Activated T-cell treated with anti-CD3 and anti-CD28 coated beads for 1 hour (primary cell): ENCODE measurements around the gene BUD31.
"Not testable (repeated sequence)": the region's sequence is repeated elsewhere in the genome, so short reads cannot be mapped to it uniquely, and the experiment has no call there.

Source experiments
- DNase-seq: peaks from one replicate; pipeline ENCODE4 v3.0.0-alpha.2; 2020; ENCODE audit warnings: low read depth

Gene BUD31

GRCh38 chr7:99399597-99399996, 9.2 kb upstream of the BUD31 start:
- DNase-seq = no peak

- no peak for DNase-seq
These were observed 5.9 kb upstream of the BUD31 start for GRCh38 chr7:99402854-99403253.

DNA sequence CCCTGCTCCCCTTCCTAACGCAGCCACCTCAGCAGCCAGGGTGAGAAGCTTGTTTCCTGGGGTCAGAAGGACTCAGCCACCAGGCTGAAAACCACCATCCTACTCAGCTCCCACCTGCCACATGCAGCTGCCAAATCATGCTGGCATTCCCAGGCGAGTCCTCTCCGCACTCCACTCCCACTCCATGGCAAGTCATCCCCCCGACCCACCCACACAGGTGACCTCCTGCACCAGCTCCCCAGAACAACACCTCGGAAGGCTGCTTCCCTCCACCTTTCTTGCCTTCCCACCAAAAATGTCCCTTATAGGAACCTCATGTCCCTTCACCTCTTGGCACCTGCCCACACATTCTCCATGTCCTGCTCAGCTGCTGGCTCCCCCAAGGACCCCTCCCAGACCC, 5.0 kb upstream of the BUD31 start:
- no peak for DNase-seq

GRCh38 chr7:99404235-99404976, 4.4 kb upstream of the BUD31 start:
- no peak for DNase-seq

DNA sequence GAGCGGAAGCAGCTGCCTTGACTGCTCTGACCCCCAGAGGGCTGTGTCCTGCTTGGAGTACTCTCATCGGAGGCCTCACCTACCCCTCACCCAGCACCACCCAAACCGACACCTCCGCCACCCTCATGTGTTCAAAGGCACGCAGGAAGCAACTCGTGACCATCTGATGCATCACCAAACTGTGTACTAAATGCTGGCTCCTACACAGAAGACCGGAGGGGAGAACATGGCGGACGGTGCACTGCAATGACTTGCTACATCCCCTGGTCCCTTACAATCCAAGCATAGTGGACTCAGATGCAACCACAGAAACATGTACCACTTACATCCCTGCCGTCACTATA, 3.8 kb upstream of the BUD31 start:
- no peak for DNase-seq

GRCh38 chr7:99406557-99406956, 2.2 kb upstream of the BUD31 start:
- no peak for DNase-seq

DNA sequence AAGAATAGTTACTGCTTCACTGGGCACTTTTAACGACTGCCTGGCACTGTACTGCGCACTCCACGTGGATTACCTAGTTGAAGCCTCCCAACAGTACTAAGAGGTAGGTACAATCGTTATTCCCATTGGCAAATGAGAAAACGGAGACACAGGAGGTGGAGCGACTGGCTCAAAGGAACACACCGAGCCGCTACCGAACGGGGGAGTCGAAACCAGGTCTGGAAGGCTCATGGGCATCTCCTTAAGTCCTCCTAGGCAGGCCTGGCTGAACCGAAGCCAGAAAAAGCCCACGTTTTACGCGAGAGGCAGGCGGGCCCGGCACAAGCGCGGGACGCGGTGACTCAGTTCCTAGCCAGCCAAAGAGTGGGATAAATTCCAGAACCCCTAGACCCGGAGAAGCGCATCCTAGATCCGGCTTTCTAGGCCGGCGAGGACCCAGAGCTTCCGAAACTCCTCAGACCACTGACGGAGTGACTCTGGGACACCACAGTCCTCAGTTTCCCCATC, 844 bp upstream of the BUD31 start:
- DNase-seq = no peak

GRCh38 chr7:99409192-99409572, 413 bp downstream of the BUD31 start:
- DNase-seq = no peak

DNA sequence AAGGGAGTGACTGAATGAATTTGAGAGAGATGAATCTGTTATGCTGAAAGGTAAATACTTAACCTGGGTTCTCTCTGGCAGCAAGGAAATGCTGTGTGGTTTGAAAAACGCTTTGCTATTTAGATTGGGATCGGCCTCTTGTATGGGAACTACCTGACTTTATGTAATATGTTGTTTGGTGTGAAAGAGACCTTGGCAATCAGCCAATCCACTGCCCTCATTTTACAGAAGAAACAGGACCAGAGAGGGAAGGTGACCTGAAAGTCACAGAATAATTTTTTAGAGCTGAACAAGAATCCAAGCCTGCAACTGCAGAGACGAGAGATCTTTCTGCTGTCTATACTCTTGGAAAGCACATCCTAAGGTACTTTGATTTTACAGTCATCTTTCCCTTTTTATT, 1.0 kb downstream of the BUD31 start:
- DNase-seq = no peak

DNA sequence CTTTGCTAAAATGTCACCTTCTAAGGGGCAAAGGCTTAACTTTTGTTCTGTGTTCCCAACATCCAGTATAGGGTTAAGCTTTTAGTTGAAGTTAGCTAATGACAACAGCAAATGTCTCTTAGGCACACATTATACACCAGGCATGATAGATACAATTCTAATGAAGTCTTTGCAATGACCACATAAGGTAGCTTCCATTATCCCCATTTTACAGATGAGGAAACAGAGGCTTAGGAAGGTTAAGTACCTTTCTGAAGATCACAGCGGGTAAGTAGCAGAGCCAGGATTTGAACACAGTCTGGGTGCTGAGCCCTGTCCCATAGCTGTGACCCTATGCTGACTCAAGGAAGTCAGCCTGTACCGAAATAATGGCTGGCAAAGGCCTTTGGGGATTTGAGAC, 1.9 kb downstream of the BUD31 start:
- DNase-seq = no peak

DNA sequence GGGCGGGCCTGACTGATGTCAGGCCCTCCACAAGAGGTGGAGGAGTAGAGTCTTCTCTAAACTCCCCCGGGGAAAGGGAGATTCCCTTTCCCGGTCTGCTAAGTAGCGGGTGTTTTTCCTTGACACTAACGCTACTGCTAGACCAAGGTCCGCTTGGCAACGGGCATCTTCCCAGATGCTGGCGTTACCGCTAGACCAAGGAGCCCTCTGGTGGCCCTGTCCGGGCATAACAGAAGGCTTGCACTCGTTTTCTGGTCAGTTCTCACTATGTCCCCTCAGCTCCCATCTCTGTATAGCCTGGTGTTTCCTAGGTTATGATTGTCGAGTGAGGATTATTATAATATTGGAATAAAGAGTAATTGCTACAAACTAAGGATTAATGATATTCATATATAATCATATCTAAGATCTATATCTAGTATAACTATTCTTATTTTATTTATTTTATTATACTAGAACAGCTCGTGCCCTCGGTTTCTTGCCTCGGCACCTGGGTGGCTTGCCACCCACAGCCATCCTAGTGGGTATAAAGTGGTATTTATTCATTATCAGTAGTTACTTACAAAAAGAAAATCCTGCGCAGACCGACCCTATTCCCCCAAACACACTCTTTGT, 6.9 kb downstream of the BUD31 start:
- not testable (repeated sequence) for DNase-seq

DNA sequence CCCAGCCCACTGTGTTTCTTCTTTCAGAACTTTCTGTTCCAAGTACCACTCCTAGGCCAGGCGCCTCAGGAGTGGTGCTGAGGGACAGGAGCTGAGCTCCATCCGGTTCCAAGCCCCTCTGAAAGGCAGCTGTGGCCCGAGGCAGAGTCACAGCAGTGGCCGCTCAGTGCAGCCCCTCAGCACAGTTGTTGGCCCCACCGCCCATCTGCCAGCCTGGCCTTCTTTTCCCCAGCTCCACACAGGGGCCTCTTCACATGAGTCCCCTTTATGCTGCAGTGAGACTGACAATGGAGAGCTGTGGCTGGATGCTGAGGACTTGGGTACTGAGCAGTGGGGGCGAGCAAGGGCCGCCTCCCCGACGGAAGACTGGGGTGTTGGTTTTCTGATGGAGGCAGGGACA, 9.5 kb downstream of the BUD31 start:
- DNase-seq = no peak

DNA sequence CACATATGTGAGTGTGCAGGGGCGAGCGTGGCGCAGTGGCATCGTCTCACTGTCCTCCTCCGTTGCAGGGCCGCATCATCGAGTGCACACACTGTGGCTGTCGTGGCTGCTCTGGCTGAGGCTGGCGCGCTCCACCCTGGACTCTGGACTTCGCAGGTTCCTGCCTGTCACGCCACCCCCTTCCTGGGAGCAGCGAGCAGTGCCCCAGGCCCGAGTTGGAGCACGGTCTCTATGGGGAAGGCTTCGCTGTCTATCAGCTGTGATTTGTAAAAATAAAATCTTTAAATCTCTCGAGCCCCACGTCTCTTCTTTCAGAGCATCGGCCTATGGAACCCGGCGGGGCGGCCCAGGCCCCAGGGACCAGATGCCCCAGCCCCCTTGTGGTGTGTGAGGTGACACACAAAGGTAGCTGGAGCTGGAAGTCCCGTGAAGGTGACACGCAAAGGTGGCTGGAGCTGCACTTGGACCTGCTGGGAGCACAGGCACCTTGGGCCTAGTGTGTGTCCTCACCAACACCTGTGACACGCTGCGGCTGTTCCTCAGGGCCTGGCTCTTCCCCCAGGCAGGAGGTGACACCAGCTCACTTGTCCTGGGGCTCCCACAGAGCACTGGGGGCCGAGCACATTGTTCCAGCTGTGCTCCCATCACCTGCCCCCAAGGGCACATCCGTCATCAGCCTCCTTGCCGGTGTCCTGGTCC, 10.7 kb downstream of the BUD31 start:
- no peak for DNase-seq

DNA sequence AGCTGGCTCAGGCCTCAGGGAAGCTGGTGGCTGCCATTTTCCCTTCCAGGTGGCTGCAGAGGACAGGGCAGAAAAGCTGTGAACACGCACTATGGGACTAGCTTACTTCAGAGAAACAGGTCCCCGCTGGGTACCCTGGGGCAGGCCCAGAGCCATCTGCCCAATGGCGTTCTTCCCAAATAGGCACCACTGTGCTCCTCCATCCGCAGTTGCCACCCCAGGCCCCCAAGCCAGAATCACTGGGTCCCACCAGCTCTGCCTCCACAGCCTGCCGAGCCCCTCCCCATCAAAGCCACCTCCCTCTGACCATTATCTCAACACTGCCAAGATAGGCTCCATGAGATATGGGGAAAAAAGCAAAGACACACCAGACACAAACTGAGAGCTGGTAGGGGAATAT, 11.4 kb downstream of the BUD31 start:
- DNase-seq = no peak

DNA sequence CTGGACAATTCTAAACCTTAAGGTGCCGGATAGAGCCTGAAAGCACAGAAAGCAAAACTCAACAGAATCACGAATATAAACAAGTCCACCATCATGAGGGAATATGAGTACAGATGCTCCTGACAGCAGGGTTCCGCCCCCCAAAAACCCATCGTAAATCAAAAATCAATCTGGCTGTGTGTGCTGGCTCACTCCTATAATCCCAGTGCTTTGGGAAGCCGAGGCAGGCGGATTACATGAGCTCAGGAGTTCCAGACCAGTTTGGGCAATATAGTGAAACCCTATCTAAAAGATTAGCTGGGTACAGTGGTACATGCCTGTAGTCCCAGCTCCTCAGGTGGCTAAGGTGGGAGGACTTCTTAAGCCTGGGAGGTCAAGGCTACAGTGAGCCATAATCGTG, 12.2 kb downstream of the BUD31 start:
- no peak for DNase-seq

GRCh38 chr7:99422186-99422585, 13.4 kb downstream of the BUD31 start:
- no peak for DNase-seq

GRCh38 chr7:99422625-99423024, 13.9 kb downstream of the BUD31 start:
- no peak for DNase-seq

GRCh38 chr7:99424932-99425730, 16.4 kb downstream of the BUD31 start:
- no peak for DNase-seq

DNA sequence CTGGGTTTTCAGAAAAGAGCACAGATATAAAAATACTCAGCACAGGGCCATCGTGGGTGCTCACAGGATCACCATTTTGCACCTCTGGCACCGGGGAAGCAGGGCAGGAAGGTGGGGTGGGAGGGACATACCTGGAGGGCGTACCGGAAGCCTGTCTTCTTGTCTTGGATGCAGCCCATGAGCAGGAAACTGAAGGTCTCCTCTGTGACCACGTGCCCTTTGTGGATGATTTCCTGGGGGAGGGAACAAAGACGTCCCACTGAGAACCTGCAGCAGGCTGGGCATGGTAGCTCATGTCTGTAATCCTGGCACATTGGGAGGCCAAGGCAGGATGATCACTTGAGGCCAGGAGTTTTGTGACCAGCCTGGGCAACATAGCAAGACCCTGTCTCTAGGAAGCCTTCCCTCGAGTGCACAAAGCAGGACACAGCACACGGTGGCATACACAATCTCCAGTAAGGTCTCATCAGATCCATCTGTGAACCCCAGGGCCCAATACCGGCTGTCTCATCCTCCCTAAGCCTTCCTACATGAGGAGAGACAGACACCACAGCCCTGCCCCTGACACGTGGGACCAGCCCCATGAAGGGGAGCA, 20.3 kb downstream of the BUD31 start:
- no peak for DNase-seq

DNA sequence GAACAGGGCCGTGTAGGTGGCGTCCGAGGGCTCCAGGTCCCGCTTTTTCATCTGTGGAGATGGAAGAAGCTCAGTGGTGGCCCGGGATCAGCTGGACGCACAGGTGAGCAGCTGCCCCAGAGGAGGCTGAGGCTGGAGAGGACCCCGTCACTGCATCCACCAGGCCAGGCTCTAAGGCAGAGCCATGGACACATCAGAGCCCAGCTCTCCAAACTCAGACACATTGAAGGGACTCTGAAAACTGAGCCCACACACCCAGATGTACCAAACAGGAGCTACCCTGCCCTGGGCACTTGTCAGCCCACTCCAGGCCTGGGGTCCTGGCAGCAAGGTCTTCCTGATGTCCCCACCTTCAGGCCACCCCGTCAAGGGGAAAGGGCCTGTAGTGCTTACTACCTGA, 21.0 kb downstream of the BUD31 start:
- no peak for DNase-seq

DNA sequence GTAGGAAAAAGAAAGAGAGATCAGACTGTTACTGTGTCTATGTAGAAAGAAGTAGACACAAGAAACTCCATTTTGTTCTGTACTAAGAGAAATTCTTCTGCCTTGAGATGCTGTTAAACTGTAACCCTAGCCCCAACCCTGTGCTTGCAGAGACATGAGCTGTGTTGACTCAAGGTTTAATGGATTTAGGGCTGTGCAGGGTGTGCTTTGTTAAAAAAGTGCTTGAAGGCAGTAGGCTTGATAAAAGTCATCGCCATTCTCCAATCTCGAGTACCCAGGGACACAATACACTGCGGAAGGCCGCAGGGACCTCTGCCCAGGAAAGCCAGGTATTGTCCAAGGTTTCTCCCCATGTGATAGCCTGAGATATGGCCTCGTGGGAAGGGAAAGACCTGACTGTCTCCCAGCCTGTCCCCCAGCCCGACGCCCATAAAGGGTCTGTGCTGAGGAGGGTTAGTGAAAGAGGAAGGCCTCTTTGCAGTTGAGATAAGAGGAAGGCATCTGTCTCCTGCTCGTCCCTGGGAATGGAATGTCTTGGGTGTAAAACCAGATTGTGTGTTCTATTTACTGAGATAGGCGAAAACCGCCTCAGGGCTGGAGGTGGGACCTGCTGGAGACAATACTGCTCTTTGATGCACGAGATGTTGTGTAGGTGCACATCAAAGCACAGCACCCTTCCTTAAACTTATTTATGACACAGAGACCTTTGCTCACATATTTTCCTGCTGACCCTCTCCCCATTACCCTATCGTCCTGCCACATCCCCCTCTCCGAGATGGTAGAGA, 23.2 kb downstream of the BUD31 start:
- not testable (repeated sequence) for DNase-seq
